ENCODE data around the gene FBXL16. TPM values are rescaled to one million over a fixed set of nuclear protein-coding genes. Genes with fewer than 3 reads are reported as not detected.
A peak's percentile ranks its signal among the peaks of the same experiment; 100 is the strongest.

Gene FBXL16
- polyA plus RNA-seq, 1 experiment: 0.11 TPM

DNA sequence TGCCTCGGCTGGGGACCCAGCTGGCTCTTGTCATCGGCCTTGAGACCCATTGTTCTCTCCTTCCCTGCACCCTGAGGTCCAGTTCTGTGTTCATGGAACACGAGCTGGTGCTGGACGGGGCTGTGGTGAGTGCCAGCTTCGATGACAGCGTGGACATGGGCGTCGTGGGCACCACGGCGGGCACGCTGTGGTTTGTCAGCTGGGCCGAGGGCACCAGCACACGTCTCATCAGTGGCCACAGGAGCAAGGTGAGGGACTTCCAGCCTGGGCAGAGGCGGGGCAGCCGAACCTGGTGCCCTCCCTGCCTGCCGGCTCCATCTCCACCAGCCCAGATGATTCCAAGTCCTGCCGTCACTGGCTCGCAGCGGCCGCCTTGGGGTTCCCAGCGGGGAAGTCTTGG, 43.0 kb downstream of the FBXL16 start:
- POLR2A ChIA-PET: no interaction called here
- Histone ChIP-seq H3K4me3 (ENCODE audit: low read depth, low read length) (no peak overlapping the region), H3K27ac (ENCODE audit: low read depth, low read length) (no peak overlapping the region), H3K27me3 (ENCODE audit: control insufficient read depth, insufficient read depth, low read length) (no peaks in the 10 kb centered on the region), H3K9me3 (ENCODE audit: control insufficient read depth, insufficient read depth, low read length) (no peaks in the 10 kb centered on the region; the same call in 1 of the 2 replicates)
- CTCF ChIA-PET: no interaction called here
- TF ChIP-seq, protein P1, sequence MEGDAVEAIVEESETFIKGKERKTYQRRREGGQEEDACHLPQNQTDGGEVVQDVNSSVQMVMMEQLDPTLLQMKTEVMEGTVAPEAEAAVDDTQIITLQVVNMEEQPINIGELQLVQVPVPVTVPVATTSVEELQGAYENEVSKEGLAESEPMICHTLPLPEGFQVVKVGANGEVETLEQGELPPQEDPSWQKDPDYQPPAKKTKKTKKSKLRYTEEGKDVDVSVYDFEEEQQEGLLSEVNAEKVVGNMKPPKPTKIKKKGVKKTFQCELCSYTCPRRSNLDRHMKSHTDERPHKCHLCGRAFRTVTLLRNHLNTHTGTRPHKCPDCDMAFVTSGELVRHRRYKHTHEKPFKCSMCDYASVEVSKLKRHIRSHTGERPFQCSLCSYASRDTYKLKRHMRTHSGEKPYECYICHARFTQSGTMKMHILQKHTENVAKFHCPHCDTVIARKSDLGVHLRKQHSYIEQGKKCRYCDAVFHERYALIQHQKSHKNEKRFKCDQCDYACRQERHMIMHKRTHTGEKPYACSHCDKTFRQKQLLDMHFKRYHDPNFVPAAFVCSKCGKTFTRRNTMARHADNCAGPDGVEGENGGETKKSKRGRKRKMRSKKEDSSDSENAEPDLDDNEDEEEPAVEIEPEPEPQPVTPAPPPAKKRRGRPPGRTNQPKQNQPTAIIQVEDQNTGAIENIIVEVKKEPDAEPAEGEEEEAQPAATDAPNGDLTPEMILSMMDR (IDR thresholded peaks at IDR 0.05; ENCODE audit: low read depth, low read length): no peak
- no peak for DNase-seq (ENCODE audit: low read depth, low spot score)

DNA sequence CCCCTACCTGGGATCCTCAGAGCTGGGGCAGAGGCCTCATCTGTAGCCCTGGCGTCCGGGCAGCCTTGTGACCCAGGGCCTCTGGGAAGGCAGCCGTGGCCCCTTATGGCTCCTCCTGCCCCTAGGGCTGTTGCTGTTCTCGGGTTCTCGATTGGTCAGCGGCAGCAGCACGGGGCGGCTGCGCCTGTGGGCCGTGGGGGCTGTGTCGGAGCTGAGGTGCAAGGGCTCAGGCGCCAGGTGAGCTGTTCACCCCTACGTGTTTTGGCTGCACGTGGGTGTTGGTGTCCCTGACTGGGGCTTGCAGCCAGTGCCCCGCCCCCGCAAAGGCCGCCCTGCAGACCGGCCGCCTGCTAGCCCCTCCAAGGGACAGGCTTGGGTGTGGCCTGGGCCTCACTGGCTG, 43.5 kb downstream of the FBXL16 start:
- TF ChIP-seq, protein P1 (IDR thresholded peaks at IDR 0.05; ENCODE audit: low read depth, low read length): no peak
- Histone ChIP-seq H3K27me3 (ENCODE audit: control insufficient read depth, insufficient read depth, low read length) (no peaks in the 10 kb centered on the region), H3K4me3 (ENCODE audit: low read depth, low read length) (no peak overlapping the region), H3K27ac (ENCODE audit: low read depth, low read length) (no peak overlapping the region), H3K9me3 (ENCODE audit: control insufficient read depth, insufficient read depth, low read length) (no peaks in the 10 kb centered on the region; the same call in 1 of the 2 replicates)
- POLR2A ChIA-PET: no interaction called here
- CTCF ChIA-PET: no interaction called here
- no peak for DNase-seq (ENCODE audit: low read depth, low spot score)

DNA sequence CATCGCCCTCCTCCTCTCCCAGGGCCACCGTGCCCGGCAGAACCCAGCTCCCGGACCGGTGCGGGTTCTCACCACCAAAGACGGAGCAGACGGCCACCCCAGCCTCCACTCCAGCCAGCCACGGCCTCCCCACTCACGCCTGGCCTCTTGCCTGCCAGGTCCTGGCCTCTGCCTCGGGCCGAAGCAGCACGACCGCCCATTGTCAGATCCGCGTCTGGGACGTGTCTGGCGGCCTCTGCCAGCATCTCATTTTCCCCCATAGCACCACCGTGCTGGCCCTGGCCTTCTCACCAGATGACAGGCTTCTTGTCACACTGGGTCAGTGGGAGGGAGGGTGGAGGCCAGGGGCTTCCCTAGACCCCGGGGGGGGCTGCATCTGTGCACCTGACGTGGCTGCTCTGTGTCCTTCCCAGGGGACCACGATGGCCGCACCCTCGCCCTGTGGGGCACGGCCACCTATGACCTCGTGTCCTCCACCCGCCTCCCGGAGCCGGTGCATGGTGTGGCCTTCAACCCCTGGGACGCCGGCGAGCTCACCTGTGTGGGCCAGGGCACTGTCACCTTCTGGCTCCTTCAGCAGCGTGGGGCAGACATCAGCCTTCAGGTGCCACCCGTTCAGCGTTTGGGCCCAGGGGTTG, 44.3 kb downstream of the FBXL16 start:
- POLR2A ChIA-PET: interaction anchor here (0.7 kb wide), 2 partner anchors 46 to 73 kb away, joined by 3 read pairs; no protein-coding TSS in a partner anchor
- H3K27me3 ChIP-seq (ENCODE audit: control insufficient read depth, insufficient read depth, low read length): no peaks in the 10 kb centered on the region
- TF ChIP-seq, protein P1 (IDR thresholded peaks at IDR 0.05; ENCODE audit: low read depth, low read length): peak; percentile 5; the same call in 1 of the 2 replicates
- H3K27ac ChIP-seq (ENCODE audit: low read depth, low read length): peak overlapping the region; percentile 11
- H3K4me3 ChIP-seq (ENCODE audit: low read depth, low read length): no peak overlapping the region
- CTCF ChIA-PET: interaction anchor here (1.0 kb wide), 1 partner anchor 15 kb away, joined by 3 read pairs; no protein-coding TSS in a partner anchor
- H3K9me3 ChIP-seq (ENCODE audit: control insufficient read depth, insufficient read depth, low read length): no peaks in the 10 kb centered on the region; the same call in 1 of the 2 replicates
- no peak for DNase-seq (ENCODE audit: low read depth, low spot score)

DNA sequence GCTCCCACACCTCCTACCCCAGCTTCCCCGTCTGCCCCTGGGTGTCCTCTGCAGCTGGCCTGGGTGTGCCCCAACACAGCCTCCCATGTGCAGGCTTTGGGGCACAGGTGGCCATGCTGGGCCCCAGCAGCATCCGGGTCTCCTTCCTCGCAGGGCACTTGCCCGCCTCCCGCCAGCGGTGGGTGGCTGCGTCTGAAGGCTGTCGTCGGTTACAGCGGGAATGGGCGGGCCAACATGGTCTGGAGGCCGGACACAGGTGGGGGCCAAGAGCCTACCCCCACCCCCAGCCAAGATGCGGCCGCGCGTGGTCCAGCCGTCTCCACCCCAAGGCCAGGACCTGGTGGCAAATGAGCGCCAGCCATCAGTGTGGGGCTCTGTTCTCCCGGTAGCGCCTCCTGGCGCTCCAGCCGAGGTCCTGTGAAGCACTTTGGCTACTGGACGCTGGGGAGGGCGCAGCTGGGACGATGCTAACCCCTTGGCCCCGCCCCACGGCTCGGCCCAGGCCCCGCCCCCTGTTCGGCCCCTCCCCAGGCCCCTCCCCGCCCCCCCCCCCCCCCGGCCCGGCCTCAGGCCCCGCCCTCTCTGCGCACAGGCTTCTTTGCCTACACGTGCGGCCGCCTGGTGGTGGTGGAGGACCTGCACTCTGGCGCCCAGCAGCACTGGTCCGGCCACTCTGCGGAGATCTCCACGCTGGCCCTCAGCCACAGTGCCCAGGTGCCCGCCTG, 45.0 kb downstream of the FBXL16 start:
- POLR2A ChIA-PET: interaction anchor here (0.7 kb wide), 1 partner anchor 73 kb away, joined by 3 read pairs; no protein-coding TSS in a partner anchor
- Histone ChIP-seq H3K4me3 (ENCODE audit: low read depth, low read length) (no peak overlapping the region), H3K27me3 (ENCODE audit: control insufficient read depth, insufficient read depth, low read length) (no peaks in the 10 kb centered on the region), H3K9me3 (ENCODE audit: control insufficient read depth, insufficient read depth, low read length) (no peaks in the 10 kb centered on the region; the same call in 1 of the 2 replicates), H3K27ac (ENCODE audit: low read depth, low read length) (peak overlapping the region; percentile 39)
- CTCF ChIA-PET: interaction anchor here (1.0 kb wide), 1 partner anchor 16 kb away, joined by 3 read pairs; no protein-coding TSS in a partner anchor
- TF ChIP-seq, protein P1 (IDR thresholded peaks at IDR 0.05; ENCODE audit: low read depth, low read length): peak; percentile 50
- DNase-seq (ENCODE audit: low read depth, low spot score): peak; percentile 55

DNA sequence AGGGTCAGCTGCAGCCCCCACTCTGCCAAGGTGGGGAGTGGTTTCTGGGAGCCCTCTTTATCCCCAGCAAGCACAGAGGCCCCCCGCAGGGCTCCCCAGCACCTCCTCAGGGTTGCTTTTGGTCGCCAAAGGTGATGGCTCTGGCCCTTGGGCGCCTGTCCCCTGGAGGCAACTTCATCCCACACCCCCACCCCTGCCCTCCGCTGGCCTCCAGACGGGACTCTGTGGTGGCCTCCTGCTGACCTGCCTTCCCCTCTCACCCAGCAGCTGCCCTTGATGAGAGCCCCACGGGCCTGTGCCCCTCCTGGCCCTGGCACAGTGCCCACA, 45.5 kb downstream of the FBXL16 start:
- CTCF ChIA-PET: no interaction called here
- TF ChIP-seq, protein P1 (IDR thresholded peaks at IDR 0.05; ENCODE audit: low read depth, low read length): no peak
- no peak for DNase-seq (ENCODE audit: low read depth, low spot score)
- no peaks in the 10 kb centered on the region for H3K27me3 ChIP-seq (ENCODE audit: control insufficient read depth, insufficient read depth, low read length)
- no peak overlapping the region for H3K27ac ChIP-seq (ENCODE audit: low read depth, low read length)
- no peak overlapping the region for H3K4me3 ChIP-seq (ENCODE audit: low read depth, low read length)
- no peaks in the 10 kb centered on the region; the same call in 1 of the 2 replicates for H3K9me3 ChIP-seq (ENCODE audit: control insufficient read depth, insufficient read depth, low read length)
- POLR2A ChIA-PET: no interaction called here
